ENCODE data around the gene KIRREL2.

KIRREL2 gene

GRCh38 chr19:35845215-35846037 is 11.3 kb upstream of the KIRREL2 start:
- peak; percentile 73 for DNase-seq (ENCODE audit: low spot score)

GRCh38 chr19:35846038-35846668 is 10.6 kb upstream of the KIRREL2 start:
- no peak for DNase-seq (ENCODE audit: low spot score)

- DNase-seq (ENCODE audit: low spot score): no peak
These were observed 8.8 kb upstream of the KIRREL2 start for GRCh38 chr19:35847911-35848310.

- no peak for DNase-seq (ENCODE audit: low spot score)
These were observed 8.2 kb upstream of the KIRREL2 start for GRCh38 chr19:35848486-35848885.

GRCh38 chr19:35848919-35849505 is 7.7 kb upstream of the KIRREL2 start:
- DNase-seq (ENCODE audit: low spot score): no peak

- no peak for DNase-seq (ENCODE audit: low spot score)
These were observed 5.3 kb upstream of the KIRREL2 start for GRCh38 chr19:35851213-35852028.

GRCh38 chr19:35852029-35852780 is 4.5 kb upstream of the KIRREL2 start, which contains the start of gene NPHS1:
Gene NPHS1 (minus strand): TSS chr19:35852504. CDS start chr19:35851837, 667 bp downstream.
- DNase-seq (ENCODE audit: low spot score): no peak

- no peak for DNase-seq (ENCODE audit: low spot score)
These were observed 3.5 kb upstream of the KIRREL2 start for GRCh38 chr19:35853038-35853756.

- no peak for DNase-seq (ENCODE audit: low spot score)
These were observed 1.6 kb downstream of the KIRREL2 start for GRCh38 chr19:35858311-35858710.

GRCh38 chr19:35859414-35859813 is 2.7 kb downstream of the KIRREL2 start:
- no peak for DNase-seq (ENCODE audit: low spot score)

- no peak for DNase-seq (ENCODE audit: low spot score)
These were observed 3.7 kb downstream of the KIRREL2 start for GRCh38 chr19:35860436-35860817.

- peak; percentile 97 for DNase-seq (ENCODE audit: low spot score)
These were observed 4.3 kb downstream of the KIRREL2 start for GRCh38 chr19:35860818-35861639.

- no peak for DNase-seq (ENCODE audit: low spot score)
These were observed 5.0 kb downstream of the KIRREL2 start for GRCh38 chr19:35861640-35862160.

GRCh38 chr19:35862528-35862927 is 5.8 kb downstream of the KIRREL2 start:
- no peak for DNase-seq (ENCODE audit: low spot score)

GRCh38 chr19:35863018-35863417 is 6.3 kb downstream of the KIRREL2 start:
- DNase-seq (ENCODE audit: low spot score): no peak

GRCh38 chr19:35868172-35868822 is 11.6 kb downstream of the KIRREL2 start, which contains the start of gene APLP1:
Gene APLP1 (plus strand): TSS chr19:35868574. CDS start chr19:35868637, 63 bp downstream.
- DNase-seq (ENCODE audit: low spot score): peak; percentile 74

- DNase-seq (ENCODE audit: low spot score): no peak
These were observed 12.2 kb downstream of the KIRREL2 start for GRCh38 chr19:35868823-35869326.

GRCh38 chr19:35869327-35870123 is 12.8 kb downstream of the KIRREL2 start:
- DNase-seq (ENCODE audit: low spot score): no peak
